MM.1S (cell line): ENCODE results near the gene SUFU.

Source experiments
- DNase-seq: peaks from one replicate; pipeline ENCODE4 v3.0.0-alpha.2; 2015
- H2AFZ ChIP-seq: fragments of 300-600 bp; sonication (generic); 2 replicates; pipeline ENCODE4 v1.6.0; 2016; ENCODE audit warnings: antibody characterized with exemption, low read length
- H3F3A ChIP-seq: fragments of 300-600 bp; sonication (generic); 2 replicates; pipeline ENCODE4 v1.6.1; 2016; ENCODE audit warnings: mild to moderate bottlenecking, antibody characterized with exemption, low read length, moderate library complexity, mixed read lengths; ENCODE audit not compliant: insufficient read depth
- H3K27ac ChIP-seq: fragments of 300-600 bp; sonication (generic); 2 replicates; pipeline ENCODE4 v1.5.1; 2016; ENCODE audit warnings: mild to moderate bottlenecking, low read length
- H3K27me3 ChIP-seq: fragments of 300-600 bp; sonication (generic); replicated peaks from 2 replicates; pipeline ENCODE4 v1.6.0; 2016; ENCODE audit warnings: low read length; ENCODE audit not compliant: insufficient read depth
- H3K36me3 ChIP-seq: fragments of 300-600 bp; sonication (generic); replicated peaks from 2 replicates; pipeline ENCODE4 v1.6.1; 2016; ENCODE audit warnings: mild to moderate bottlenecking, low read length, mixed read lengths; ENCODE audit not compliant: insufficient read depth
- H3K4me1 ChIP-seq: fragments of 300-600 bp; sonication (generic); 2 replicates; pipeline ENCODE4 v1.6.1; 2016; ENCODE audit warnings: low read length, mixed read lengths
- H3K4me2 ChIP-seq: fragments of 300-600 bp; sonication (generic); 2 replicates; pipeline ENCODE4 v1.6.0; 2016; ENCODE audit warnings: low read depth, low read length
- H3K4me3 ChIP-seq: fragments of 300-600 bp; sonication (generic); 2 replicates; pipeline ENCODE4 v1.5.1; 2016; ENCODE audit warnings: low read length, mixed read lengths
- H3K79me2 ChIP-seq: fragments of 300-600 bp; sonication (generic); 2 replicates; pipeline ENCODE4 v1.6.1; 2016; ENCODE audit warnings: mixed run types, low read length, mixed read lengths
- H3K9ac ChIP-seq: fragments of 300-600 bp; sonication (generic); 2 replicates; pipeline ENCODE4 v1.6.1; 2016; ENCODE audit warnings: low read length, mixed read lengths
- H3K9me2 ChIP-seq: fragments of 300-600 bp; sonication (generic); replicated peaks from 2 replicates; pipeline ENCODE4 v1.6.1; 2016; ENCODE audit warnings: mild to moderate bottlenecking, low read length, mixed read lengths; ENCODE audit not compliant: insufficient read depth
- H3K9me3 ChIP-seq: fragments of 300-600 bp; sonication (generic); replicated peaks from 2 replicates; pipeline ENCODE4 v1.6.1; 2016; ENCODE audit warnings: mild to moderate bottlenecking, low read length, mixed read lengths; ENCODE audit not compliant: insufficient read depth
- H4K20me1 ChIP-seq: fragments of 300-600 bp; sonication (generic); 2 replicates; pipeline ENCODE4 v1.6.1; 2016; ENCODE audit warnings: mild to moderate bottlenecking, low read length, moderate library complexity, mixed read lengths; ENCODE audit not compliant: insufficient read depth
- EZH2 ChIP-seq: fragments of 300-600 bp; sonication (generic); optimal IDR thresholded peaks from 2 replicates; pipeline ENCODE3; 2017; ENCODE audit warnings: low read depth, mild to moderate bottlenecking, antibody characterized with exemption, low read length, mixed read lengths
- EZH2phosphoT487 ChIP-seq: fragments of 300-600 bp; sonication (generic); IDR thresholded peaks from 2 replicates; pipeline ENCODE4 v1.6.1; 2018; ENCODE audit warnings: antibody characterized with exemption, low read length
- TF ChIP-seq, protein P1 (sequence below): fragments of 300-600 bp; sonication (generic); IDR thresholded peaks from 2 replicates; pipeline ENCODE4 v1.5.1; 2016; ENCODE audit warnings: antibody characterized with exemption, low read length, mixed read lengths

The SUFU gene

GRCh38 chr10:102501201-102502028 lies 2.4 kb upstream of the SUFU start:
- H3K9me2 ChIP-seq: no peaks in the 10 kb centered on the region
- peak overlapping the region; percentile 63 for H2AFZ ChIP-seq
- no peaks in the 10 kb centered on the region for H3K9me3 ChIP-seq
- peaks cover 77% of the 10 kb centered on the region for H3K79me2 ChIP-seq
- H3K9ac ChIP-seq: peak overlapping the region; percentile 51; the same call in 1 of the 2 replicates
- peak; percentile 20 for DNase-seq
- TF ChIP-seq EZH2 (no peak), EZH2phosphoT487 (no peak)
- TF ChIP-seq, protein P1, sequence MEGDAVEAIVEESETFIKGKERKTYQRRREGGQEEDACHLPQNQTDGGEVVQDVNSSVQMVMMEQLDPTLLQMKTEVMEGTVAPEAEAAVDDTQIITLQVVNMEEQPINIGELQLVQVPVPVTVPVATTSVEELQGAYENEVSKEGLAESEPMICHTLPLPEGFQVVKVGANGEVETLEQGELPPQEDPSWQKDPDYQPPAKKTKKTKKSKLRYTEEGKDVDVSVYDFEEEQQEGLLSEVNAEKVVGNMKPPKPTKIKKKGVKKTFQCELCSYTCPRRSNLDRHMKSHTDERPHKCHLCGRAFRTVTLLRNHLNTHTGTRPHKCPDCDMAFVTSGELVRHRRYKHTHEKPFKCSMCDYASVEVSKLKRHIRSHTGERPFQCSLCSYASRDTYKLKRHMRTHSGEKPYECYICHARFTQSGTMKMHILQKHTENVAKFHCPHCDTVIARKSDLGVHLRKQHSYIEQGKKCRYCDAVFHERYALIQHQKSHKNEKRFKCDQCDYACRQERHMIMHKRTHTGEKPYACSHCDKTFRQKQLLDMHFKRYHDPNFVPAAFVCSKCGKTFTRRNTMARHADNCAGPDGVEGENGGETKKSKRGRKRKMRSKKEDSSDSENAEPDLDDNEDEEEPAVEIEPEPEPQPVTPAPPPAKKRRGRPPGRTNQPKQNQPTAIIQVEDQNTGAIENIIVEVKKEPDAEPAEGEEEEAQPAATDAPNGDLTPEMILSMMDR: no peak
- H3F3A ChIP-seq: peaks cover 17% of the 10 kb centered on the region
- 0 out of 2 replicates have a peak, but pooled peaks cover 3% of the 10 kb centered on the region for H4K20me1 ChIP-seq
- H3K4me2 ChIP-seq: peak overlapping the region; percentile 77
- peaks cover 10% of the 10 kb centered on the region; the same call in 1 of the 2 replicates for H3K4me1 ChIP-seq
- H3K4me3 ChIP-seq: peak overlapping the region; percentile 90
- peak overlapping the region; percentile 8; the same call in 1 of the 2 replicates for H3K27ac ChIP-seq
- no peaks in the 10 kb centered on the region for H3K36me3 ChIP-seq
- H3K27me3 ChIP-seq: no peaks in the 10 kb centered on the region

DNA sequence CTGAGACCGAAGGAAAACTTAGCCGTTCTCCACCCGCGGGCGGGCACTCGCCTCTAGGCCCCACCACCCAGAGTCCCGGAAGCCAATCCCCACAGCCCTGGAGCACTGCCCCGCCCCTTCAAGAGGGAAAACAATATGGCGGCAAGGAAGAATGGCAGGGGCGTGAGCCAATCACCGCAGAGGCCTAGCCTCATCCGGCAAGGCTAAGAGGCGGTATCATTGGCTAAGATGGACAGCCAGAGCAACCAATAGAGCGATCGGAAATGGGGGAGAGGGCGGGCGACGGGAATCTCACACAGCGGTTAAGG lies 1.8 kb upstream of the SUFU start:
- H3K4me1 ChIP-seq: peaks cover 12% of the 10 kb centered on the region
- DNase-seq: peak; percentile 98
- peak overlapping the region; percentile 62; the same call in 1 of the 2 replicates for H3K9ac ChIP-seq
- H3K4me3 ChIP-seq: peak overlapping the region; percentile 90
- peak overlapping the region; percentile 96 for H2AFZ ChIP-seq
- no peaks in the 10 kb centered on the region for H3K9me2 ChIP-seq
- H3K9me3 ChIP-seq: no peaks in the 10 kb centered on the region
- 0 out of 2 replicates have a peak, but pooled peaks cover 3% of the 10 kb centered on the region for H4K20me1 ChIP-seq
- peaks cover 77% of the 10 kb centered on the region for H3K79me2 ChIP-seq
- no peaks in the 10 kb centered on the region for H3K36me3 ChIP-seq
- peak overlapping the region; percentile 8; the same call in 1 of the 2 replicates for H3K27ac ChIP-seq
- peak overlapping the region; percentile 77; the same call in 1 of the 2 replicates for H3K4me2 ChIP-seq
- peaks cover 17% of the 10 kb centered on the region for H3F3A ChIP-seq
- H3K27me3 ChIP-seq: no peaks in the 10 kb centered on the region
- TF ChIP-seq, protein P1: no peak
- no peak for TF ChIP-seq EZH2phosphoT487

DNA sequence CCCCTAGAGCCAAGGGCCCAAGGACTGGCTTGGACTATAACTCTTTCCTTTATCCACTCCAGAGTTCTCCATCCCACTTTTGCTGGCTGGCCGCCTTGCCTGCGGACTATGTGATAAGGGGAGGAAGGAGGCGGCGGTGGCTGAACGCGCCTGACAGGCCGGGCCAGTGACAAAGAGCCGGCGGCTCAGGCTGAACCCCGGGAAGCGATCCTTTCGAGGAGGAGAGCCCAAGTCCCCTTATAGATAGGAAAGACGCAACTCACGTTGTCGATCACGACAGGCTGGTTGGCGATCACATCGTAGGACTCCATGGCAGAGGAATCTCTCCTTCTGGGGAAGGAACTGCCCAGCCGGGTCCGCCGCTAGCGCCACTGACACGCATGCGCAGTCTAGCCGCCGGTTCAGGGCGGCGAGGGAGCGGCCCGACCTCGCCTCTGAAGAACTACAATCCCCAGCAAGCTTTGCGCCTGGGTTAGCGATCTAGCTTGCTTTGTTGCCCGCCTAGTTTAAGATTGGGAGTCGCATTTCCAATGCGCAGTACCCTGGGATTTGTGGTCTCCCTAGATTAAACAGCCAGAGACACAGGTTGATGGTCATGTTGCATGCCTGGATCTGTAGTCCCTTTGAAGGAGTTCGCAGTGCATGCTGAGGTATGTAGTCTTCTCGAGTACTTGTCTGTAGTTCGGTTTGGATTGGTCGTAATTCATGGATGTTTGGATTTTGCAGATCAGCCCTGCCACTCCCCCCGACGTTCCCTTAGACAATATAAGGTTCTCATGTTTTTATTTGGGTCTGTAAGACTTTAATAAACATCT lies 1.2 kb upstream of the SUFU start, which contains the start of gene ACTR1A:
TSS of gene ACTR1A (minus strand) at position 376 of the 815 bp plus-strand sequence. CDS start at position 311, 65 bp downstream.
- Histone ChIP-seq H3K79me2 (peaks cover 78% of the 10 kb centered on the region), H3K9me3 (no peaks in the 10 kb centered on the region), H3K27me3 (no peaks in the 10 kb centered on the region), H3K4me2 (peak within 1 kb of the TSS; percentile 89), H3K9me2 (no peaks in the 10 kb centered on the region), H3K36me3 (no peaks in the 10 kb centered on the region), H3F3A (peaks cover 17% of the 10 kb centered on the region), H3K4me3 (peak within 1 kb of the TSS; percentile 90), H3K4me1 (peaks cover 18% of the 10 kb centered on the region), H4K20me1 (0 out of 2 replicates have a peak, but pooled peaks cover 3% of the 10 kb centered on the region), H2AFZ (peak within 1 kb of the TSS; percentile 96), H3K27ac (peak within 1 kb of the TSS; percentile 41; the same call in 1 of the 2 replicates), H3K9ac (peak within 1 kb of the TSS; percentile 62)
- TF ChIP-seq EZH2: no peak
- no peak for TF ChIP-seq EZH2phosphoT487
- TF ChIP-seq, protein P1: no peak
- peak; percentile 99 for DNase-seq
